Epithelial cell of prostate (primary cell): Measurements from ENCODE around the gene ANAPC2.

Experiments used
- DNase-seq: peaks from one replicate; pipeline ENCODE4 v3.0.0-alpha.2; 2011; ENCODE audit warnings: low read depth, low spot score
- H3K27ac ChIP-seq: fragments of 450-650 bp; 2 replicates; pipeline ENCODE4 v1.5.1; 2017; ENCODE audit warnings: mild to moderate bottlenecking

The ANAPC2 gene

DNA sequence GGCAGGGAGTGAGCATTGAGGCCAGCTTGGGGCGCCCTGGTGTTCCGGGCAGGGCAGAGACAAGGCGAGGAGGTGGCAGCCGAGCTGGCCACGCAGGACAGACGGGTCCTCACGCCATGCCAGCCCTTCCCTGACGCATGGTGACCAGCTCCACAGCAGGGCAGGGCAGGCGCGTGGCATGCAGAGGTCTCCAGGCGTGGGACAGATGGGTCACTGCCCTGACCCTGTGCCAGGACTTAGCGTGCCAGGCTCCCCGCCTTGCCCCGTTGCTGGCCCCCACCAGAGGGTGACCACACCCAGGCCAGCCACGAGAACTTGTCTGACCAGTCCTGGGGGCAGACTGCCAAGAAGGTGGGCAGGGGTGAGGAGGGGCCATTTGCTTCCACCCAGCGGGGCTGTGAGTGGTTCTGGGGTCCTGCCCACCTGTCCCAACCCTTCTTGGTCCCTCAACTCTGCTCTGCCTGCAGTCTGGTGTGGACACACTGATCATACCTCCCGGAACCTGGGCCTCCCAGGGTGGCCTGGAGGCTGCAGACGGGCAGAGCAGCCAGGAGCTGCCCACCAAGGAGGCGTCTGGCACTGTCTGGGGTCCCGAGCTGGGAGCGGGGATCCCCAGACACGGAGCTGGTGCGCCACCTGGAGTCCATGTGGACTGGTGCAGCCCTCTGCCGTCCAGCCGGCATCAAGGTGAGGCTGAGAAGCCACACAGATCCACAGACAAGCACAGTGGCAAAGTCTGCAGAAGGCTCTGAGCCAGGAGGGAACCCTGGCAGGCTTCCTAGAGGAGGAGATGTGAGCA lies 38.9 kb upstream of the ANAPC2 start, which contains the start of gene RNF224:
Gene RNF224, plus strand, starts transcription at position 449 of the 799 bp plus-strand sequence. CDS start 834 bp downstream, outside the sequence.
- peak within 1 kb of the TSS; percentile 94 for H3K27ac ChIP-seq
- DNase-seq, result no peak

DNA sequence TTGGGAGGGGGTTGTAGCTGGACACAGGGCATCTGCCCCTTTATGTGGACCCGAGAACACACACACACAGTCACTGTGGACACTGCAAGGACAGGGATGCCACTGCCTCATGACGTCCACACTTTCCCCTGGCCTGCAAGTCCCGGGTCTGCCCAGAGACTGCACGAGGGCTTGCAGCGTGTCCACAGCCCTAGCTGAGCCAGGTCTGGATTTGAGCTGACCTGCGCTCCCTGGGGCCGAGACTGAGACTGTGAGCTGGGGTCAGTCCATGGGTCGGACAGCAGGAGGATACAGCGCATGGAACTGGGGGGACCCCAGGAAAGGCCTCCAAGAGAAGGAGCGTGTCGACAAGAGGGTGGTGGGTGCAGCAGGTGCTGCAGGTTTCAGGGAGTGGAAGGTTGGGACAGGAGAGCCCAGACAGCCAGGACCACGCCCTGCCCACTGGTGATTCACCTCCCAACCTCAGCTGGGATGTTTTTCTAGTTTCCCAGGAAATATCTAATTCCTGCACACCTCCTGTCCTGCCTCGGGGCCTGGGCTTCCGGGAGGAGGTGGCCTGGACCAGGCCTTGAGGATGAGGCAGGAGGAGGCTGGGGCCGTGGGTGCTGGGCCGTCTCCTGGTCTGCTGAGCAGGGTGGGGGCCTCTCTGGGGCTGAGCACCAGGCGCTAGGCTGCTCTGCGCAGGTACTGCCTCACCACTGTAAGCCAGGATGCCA lies 38.1 kb upstream of the ANAPC2 start:
- no peak for DNase-seq
- peak overlapping the region; percentile 94 for H3K27ac ChIP-seq

DNA sequence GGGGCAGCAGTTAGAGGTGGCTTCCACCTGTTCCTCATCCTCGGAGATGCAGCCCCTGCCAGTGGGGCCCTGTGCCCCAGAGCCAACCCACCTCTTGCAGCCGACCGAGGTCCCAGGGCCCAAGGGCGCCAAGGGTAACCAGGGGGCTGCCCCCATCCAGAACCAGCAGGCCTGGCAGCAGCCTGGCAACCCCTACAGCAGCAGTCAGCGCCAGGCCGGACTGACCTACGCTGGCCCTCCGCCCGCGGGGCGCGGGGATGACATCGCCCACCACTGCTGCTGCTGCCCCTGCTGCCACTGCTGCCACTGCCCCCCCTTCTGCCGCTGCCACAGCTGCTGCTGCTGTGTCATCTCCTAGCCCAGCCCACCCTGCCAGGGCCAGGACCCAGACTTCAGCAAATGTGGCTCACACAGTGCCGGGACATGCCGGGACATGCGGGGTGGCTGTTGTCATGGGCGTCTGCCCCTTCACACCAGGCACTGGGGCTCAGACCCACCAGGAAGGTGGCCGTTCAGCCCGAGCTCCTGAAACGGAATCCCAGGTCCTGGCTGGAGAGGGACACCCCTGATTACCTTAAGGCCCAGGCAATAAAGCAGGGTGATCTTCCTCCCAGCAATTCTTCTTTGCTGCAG lies 37.5 kb upstream of the ANAPC2 start:
- H3K27ac ChIP-seq, result peak overlapping the region; percentile 94
- DNase-seq, result no peak

DNA sequence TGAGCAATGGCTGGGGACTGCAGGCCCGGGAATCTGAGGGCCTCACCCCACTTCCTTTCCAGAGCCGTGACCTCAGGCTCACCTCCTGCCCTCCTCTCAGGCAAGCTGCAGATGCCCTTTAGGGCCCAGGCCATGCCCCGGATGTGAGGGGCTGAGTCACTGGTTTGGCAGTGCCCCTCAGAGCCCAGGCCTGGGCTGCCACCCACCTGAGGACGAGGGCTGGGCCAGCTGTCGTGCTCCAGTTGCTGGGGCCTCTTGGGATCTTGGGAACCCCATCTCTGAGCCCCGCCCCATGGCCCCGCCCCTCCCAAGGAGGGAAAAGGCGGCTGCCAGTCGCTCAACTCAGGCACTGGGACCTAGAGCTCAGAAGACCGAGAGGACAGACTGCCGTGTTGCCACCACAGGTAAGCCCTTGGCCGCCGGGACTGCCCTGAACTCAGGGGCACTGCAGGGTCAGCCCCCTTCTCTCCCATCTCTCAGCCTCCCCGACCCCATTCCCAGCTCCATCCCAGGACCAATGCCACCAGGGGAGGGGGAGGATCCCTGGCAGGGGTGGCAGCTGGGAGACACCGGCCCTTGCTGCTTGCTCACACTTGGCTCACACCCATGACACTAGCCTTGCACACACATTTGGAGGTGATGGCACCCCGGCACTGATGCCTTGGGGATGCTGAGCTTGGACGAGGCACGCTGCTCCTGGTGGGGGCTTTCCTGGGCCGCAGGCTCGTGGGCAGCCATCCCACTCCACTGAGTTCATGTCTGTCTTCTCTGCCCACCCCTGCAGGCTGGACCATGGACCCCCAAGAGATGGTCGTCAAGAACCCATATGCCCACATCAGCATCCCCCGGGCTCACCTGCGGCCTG lies 36.7 kb upstream of the ANAPC2 start, which contains the start of gene CYSRT1:
Gene CYSRT1, plus strand, starts transcription at position 345 of the 865 bp plus-strand sequence. Its CDS starts 448 bp downstream, at position 793.
- peak within 1 kb of the TSS; percentile 94 for H3K27ac ChIP-seq
- no peak for DNase-seq

DNA sequence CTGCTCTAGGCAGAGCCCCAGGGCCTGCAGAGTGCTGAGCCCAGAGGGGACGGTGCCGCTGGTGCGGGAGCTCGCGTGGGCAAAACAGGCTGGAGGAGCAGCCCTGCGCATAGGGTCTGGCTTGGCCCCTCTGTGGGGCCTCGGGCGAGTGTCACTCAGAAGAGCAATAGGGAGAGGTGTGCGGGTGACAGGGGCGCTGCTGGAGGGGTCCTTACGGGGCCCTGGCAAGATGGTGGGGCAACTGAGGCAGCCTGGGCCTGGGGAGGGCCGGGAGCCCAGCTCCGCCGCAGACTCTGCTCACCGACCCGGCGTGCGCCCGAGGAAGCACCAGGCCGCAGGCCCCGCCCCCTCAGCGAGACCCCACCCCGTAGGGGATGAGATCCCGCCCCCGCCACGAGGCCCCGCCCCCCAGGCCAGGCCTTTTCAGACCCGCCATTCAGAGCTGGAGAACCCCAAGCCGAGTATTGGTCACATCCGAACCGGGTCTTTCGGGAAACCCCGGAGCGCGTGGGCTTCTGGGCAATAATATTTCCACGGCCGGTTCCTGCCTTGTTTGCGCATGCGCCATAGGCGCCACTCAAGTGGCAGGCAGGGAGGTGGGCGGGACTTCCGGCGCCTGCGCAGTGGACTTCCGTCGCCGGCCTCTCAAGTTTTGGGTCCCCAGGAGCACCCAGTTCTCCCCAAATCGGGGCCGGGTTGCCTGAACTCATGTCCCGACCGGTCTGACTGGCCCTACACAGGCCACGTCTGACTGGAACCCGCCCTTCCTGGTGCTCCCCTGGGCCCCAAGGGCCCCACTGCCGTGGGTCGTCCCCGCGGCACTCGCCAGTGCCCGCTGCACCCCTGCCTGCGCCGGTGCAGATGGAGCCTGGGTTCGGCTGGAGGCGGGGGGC lies 35.0 kb upstream of the ANAPC2 start:
- DNase-seq, result peak; percentile 79
- peak overlapping the region; percentile 94 for H3K27ac ChIP-seq

DNA sequence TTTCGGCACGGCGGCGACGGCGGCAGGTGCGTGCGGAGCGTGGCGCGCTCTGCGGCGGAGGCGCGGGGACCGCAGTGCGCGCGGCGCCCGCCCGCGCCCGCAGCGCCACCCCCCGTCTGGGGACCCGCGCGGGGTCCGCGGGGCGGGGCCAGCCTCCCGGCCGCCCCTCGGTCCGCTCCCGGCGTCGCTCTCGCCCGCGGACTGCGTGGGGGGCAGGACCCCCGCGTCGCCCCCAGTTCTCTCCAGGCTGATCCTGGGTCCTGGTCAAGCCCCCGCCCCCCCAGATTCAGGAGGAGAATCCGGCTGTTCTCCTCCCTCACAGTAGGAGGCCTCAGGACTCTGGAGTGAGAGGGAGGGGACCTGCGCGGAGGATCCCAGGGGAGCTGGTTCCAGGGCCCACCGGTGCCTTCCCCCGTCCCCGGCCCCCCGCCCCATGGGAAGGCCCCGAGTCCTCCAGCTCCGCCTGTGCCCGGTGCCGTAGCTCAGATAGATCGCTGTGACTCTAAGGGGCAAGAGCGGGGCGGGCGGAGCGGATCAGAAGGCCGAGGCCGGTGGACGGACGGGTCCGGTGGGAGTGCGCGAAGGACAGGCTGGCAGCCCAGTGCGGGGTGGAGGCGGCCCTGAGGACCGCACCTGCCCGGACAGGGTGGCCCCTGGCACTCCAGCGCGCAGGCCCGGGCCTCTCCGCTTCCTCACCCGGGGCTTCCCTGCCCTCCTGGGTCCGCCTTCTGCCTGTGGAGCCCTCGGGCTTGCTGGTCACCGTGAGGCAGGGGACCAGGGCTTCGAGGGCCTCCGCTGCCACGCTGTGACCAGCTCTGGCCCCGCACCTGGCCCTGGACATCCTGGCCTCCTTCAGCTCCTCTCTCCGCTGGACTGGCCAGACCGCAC lies 34.1 kb upstream of the ANAPC2 start, which contains the start of gene RNF208:
Gene RNF208, minus strand, starts transcription at position 51 of the 888 bp plus-strand sequence. CDS start 1,028 bp downstream, outside the sequence.
- H3K27ac ChIP-seq, result peak within 1 kb of the TSS; percentile 94
- no peak for DNase-seq

DNA sequence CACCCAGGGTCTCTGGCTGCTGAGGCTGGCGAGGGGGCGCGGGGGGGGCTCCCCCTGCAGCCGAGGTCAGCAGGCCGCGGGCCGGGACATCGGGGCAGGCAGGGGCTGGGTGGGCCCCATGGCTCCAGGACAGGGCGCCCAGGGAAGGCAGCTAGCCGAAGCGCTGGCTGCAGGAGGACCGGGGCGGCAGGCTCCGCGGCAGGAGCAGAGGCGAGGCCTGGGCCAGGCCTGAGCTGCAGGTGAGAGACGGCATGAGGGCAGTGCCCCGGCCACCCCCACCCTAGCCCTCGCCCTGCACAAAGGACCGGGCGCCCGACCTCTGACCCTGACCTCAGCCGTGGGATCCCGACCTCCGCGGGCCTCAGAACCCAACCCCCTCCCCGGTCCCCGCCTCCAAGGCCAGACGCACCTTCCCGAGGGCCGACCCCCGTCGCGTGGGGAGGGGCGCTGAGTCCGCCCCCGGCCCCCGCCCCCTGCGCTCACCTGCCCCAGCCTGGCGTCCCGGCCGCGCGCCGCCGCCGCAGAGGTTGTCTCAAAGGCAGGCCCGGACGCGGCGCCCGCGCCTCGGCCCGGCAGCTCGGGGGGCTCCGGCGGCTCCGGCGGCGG lies 33.2 kb upstream of the ANAPC2 start:
- no peak for DNase-seq
- H3K27ac ChIP-seq, result peak overlapping the region; percentile 94

DNA sequence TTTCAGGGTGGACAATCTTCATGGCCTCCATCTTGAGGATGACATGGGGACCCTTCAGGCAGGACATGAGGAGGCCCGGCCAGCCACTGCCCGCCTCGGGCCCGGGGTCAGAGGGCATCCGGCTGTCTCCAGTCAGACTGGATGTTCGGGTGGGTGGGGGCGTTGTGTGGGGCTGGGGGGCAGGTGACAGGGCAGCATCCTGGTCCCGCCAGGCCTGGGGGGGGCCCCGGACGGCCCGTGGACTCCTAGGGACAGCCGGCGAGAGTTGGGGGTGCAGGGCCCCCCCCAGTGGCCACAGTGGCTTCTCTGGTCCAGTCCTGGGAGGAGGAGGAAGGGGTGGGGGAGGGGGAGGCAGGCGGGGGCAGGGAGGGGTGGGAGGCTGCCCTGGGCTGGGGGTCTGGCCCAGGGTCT lies 32.7 kb upstream of the ANAPC2 start:
- H3K27ac ChIP-seq, result no peak overlapping the region
- DNase-seq, result no peak

DNA sequence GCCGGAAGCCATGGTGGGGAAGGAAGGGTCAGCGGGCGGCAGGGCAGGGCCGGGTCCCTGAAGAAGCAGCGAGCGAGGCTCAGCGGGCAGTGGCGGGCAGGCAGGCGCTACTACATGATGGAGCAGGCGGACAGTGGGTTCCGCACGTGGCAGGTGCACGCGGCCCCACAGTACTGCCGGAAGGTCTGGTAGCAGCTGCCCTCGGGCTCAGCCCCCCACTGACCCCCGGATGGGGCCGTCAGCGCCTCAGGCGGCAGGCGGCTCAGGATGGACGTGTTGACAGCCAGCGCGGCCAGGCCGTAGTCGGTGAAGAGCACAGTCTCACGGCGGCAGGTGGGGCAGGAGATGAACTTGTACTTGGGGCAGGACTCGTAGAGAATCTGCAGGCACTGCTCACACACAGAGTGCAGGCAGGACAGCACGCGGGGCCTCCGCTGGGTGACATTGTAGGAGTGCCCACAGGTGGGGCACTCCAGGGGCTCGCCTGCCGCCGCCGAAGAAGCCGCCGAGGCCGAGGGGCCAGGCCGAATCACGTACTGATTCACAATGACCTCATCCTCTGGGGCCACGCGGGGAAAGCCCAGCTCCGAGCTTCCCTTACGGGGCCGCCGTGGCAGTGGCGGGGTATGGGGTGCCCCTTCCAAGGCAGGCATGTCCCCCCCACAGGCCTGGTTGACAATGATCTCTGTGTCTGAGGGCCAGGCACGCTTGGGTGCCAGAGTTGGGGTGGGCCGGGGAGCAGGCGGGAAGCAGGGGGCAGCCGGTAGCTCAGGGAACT lies 32.1 kb upstream of the ANAPC2 start:
- H3K27ac ChIP-seq, result no peak overlapping the region
- DNase-seq, result no peak

DNA sequence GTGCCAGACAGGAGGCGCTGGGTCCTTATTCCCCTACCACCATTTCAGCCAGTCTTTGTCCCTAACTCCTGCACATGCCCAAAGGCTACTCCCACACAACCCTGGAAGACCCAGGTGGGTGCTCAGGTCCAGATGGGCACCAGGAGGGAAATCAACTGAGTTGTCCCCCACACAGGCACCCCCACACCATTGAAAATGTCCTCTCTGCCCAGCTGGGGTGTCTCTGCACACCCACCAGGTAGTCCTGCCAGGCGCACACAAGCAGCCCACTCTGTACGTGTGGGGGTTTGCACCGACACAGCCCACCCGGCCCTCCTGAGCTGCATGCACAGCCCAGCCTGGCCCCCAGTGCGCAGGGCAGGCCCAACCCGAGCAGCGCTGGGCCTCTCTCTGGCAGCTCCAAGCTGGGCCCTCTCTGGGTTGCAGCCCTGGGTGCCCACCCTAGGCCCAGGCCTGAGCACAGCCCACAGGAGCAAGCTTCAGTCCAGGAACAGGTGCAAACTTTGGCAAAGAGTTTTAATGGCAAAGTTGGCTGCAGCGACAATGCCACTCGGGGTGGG lies 31.5 kb upstream of the ANAPC2 start:
- no peak overlapping the region for H3K27ac ChIP-seq
- DNase-seq, result no peak

DNA sequence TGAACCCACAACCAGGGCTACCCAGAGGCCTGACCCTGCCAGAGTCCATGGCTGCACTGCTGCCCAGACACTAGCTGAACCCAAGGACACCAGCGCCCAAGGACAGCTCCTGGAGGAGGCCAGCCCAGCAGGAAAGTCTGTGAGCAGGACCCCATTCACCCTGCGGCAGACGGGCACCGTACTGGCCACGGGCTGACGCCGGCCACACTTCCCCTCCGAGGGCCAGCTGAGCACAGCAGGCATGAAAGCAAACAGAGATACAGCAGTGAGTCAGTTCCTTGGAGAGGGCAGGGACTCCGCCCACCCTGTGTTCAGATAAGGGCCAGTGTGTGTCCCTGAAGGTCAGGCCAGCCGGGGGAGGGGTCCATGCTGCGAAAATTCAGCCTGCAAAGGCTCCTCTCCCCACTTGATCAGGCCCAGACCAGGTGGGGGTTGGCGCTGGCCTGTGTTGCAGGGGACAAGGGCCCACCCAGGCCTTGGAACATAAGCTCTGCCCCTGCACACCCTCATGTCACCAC lies 30.5 kb upstream of the ANAPC2 start:
- no peak for DNase-seq
- no peak overlapping the region for H3K27ac ChIP-seq

DNA sequence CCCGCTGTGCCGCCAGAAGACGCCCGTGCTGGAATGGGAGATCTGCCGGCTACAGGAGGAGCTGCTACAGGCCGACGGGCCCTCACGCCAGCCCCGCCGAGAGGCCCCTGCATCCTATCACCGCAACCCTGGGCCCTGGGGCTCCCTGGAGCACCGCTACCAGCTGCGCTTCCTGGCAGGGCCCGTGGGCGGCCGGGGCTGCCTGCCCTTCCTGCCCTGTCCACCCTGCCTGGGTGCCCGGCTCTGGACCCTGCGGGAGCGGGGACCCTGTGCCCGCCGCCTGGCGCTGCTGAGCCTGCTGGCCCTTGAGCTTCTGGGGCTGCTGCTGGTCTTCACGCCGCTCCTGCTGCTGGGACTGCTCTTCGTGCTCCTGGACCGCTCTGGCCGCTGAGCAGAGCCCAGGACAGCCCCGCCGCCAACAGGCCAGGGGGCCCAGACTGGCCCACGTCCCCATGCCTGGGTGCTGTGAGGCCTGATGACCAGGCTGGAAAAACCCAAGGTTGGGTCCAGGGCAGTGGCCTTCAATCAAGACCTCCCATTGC lies 29.9 kb upstream of the ANAPC2 start:
- no peak for DNase-seq
- peak overlapping the region; percentile 62 for H3K27ac ChIP-seq

DNA sequence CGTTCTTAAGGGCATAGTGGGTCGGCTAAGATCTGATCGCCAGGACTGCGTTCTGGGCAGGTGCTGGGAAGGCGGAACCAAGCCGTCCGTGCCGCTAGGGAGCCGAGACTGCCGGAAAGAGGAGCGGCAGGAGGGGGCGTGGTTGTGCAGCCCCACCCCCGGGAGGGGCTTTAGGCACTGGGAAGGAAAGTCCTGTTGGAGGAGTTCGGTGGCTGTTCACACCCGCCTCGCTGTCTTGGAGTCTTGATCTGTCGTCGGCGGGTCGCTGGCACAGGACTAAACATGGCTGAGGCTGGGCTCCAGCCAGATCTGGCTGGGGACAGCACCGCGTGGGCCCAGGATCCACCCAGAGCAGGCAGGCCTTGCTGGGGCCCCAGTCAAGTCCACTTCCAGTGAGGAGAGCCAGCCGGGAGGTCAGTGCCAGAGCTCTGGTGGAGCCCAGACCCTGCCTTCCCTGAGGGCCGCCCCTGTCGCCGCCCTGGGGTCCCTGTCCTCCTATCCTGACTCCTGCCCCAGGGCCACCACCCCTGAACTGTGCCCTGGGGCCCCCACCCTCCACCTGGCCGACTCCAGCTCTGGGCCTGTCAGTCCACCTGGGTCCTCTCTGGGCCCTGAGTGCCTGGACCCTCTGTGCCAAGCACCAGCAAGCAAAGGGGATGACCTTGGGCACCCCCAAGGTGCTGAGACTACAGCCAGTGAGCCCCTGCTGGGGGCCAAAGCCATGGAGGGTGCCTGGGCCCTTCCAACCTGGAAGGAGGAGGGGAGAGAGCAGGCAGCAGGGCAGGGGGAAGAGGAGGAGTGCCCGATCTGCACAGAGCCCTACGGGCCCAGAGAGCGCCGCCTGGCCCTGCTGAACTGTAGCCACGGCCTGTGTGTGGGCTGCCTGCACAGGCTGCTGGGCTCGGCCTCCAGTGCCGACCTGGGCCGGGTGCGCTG lies 29.2 kb upstream of the ANAPC2 start:
- peak overlapping the region; percentile 62 for H3K27ac ChIP-seq
- DNase-seq, result no peak

DNA sequence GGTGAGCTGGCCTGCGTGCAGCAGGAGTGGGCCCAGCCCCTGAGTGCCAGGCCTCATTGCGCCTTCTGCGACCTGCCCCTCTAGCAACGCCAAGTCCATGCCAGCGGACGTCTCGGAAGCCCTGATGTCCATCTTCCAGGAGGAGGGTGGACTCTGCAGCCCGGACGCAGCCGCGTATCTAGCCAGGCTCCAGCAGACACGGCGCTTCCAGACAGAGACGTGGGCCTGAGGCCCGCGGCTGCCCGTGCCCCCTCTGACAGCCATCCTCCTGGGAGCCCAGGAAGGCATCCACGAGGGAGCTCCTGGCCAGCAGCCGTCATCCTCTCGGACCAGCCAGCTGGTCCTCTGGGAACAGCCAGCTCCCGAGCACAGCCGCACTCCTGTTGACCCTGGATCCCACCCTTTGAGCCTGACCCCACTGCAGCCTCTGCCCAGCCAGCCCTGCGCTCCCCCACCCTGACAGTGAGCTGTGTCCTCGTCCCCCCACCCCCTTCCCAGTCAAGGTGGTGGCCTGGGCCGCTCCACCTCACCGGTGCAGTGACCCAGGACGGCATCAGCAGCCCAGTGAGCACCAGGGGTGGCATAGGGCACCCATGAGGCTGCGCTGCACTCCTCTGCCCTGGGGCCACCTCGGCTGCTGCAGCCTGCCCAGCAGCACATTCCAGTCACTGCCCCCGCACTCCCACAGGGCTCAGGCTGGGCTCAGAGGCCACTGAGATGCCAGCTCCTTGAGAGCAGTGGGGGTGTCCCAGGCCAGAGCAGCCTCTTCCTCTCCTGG lies 28.0 kb upstream of the ANAPC2 start:
- no peak overlapping the region for H3K27ac ChIP-seq
- no peak for DNase-seq
